GM10266 (cell line): ENCODE data around the gene SSU72.

Experiments
- DNase-seq: peaks from one replicate; pipeline ENCODE4 v3.0.0; 2012; ENCODE audit errors: extremely low spot score
- CTCF ChIP-seq: IDR thresholded peaks from 2 replicates; pipeline ENCODE4 v1.5.1; 2012; ENCODE audit warnings: mild to moderate bottlenecking, low read depth; ENCODE audit not compliant: control insufficient read depth, insufficient read depth; ENCODE audit errors: missing control alignments

The SSU72 gene

DNA sequence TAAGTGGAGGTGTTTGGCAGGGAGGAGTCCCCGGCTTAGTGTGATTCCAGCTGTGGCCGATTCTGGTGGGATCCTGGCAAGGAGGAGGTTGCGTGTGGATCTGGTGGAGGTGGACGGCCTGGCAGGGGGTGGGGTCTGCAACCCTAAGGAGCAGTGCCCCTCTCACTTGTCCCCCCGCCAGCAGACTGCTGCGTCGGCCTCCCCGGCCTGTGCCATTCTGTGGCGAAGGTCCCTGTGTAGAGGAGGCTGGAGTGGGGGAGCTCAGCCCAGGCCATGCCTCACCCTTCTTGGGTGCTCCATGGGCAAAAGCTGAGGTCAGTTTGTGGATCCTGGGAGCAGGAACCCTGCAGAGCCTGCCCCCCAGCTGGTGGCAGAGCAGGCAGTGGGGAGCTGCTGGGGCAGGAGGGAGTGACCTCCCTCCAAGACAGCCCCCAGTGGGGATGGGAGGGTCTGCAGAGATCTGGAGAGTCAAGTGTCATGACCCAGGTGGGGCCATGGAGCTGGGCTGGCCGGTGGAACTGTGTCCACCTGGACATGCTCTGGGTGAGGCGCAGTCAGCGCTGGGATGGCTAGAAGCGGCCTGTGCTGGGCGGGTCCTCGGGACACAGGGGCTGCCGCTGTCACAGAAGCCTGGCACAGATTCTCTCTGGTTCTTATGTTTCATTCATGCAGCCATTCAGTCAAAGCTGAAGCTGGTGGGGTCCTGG lies 45.9 kb upstream of the SSU72 start:
- no peak for TF ChIP-seq CTCF

GRCh38 chr1:1619917-1620361 lies 45.3 kb upstream of the SSU72 start:
- DNase-seq, result no peak
- peak; percentile 29 for TF ChIP-seq CTCF

More for the DNA sequence above, 45.9 kb upstream of the SSU72 start:
- DNase-seq, result no peak

DNA sequence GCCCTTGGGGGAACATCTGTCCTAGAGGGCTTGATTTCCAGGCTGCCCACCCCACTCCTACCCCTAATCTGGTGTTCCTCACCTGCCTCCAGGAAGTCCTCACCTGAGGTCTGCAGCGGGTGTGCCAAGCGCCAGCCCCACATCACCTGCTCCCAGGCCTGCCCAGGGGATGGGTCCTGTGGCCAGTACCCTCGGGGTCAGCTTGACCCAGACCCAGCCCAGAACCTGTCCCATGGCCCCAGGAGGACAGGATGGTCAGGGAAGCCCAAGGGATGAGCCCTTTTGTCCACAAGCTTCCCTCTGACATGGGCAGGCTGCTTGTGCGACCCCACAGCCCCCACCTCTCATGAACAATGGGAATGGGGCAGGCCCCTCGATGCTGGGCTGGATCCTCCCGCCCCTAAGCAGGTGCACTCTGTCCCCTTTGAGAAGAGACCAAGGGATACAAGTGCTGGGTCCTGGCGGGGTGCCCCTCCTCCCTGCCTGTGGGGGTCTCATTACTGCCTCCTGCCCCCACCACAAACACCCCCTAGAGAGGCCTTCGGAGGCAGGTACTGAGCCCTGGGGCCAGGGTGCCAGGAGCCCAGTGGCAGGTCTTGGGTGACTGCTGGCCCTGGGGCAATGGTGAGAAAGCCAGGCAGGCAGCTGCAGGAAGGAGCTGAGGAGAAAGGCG lies 43.9 kb upstream of the SSU72 start:
- no peak for DNase-seq
- no peak for TF ChIP-seq CTCF

DNA sequence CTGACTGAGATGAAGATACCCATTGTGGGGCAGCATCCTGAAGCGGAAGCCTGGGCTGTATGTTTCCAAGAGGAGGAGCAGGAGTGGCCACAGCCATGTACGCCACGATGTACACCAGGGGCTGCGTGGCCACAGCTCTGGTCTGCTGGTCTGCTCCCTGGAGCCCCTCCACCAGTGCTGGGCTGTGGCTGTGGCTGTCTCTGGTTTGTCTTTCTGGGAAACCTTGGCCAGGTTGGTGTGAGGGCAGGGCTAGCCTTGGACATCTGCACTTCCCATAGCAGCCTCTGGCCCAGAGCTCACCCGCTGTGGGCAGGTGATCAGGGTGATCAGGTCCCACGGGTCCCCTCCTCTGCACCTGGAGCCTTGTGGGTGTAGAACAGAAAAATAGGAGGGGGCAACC lies 43.3 kb upstream of the SSU72 start:
- no peak for DNase-seq
- TF ChIP-seq CTCF, result no peak

GRCh38 chr1:1617516-1617915 lies 42.9 kb upstream of the SSU72 start:
- DNase-seq, result no peak
- no peak for TF ChIP-seq CTCF

GRCh38 chr1:1616838-1617237 lies 42.2 kb upstream of the SSU72 start:
- no peak for DNase-seq
- no peak for TF ChIP-seq CTCF

DNA sequence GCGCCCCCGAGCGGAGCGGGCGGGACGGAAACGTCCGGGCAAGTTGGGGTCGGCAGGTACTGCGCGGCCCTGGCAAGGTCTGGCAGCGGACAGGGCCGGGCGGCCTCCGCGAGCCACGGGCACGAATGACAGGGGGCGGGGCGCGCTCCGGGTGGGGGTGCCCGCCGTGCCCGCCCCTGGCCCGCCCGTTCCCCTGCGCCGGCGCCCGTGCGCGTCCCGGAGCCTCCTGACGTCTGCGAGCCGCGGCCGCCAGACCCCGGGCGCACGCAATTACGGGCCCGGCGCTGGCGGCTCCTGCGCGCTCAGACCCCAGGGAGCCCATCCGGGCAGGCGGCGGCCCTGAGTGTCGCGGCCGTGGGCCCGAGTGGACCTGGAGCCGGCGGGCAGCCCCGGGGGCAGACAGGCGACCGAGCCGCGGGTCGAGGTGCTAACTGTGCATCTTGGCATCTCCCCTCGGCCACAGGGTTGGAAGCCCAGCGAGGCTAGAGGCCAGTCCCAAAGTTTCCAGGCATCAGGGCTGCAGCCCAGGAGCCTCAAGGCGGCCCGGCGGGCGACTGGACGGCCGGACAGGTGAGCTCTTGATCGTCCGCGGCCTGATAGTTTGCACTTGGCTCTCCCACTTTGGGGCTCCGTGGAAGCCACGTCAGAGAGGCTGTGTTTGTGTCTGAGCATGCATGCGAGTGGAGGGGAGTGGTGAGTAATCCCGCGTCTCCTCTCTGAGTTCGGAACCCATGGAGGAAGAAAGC lies 41.6 kb upstream of the SSU72 start:
- DNase-seq, result peak; percentile 84
- no peak for TF ChIP-seq CTCF
